Activated naive CD4-positive, alpha-beta T cell treated with anti-CD3 and anti-CD28 coated beads, Interleukin-2, amount 50 U/mL, for 72 hours (primary cell): ENCODE results near the gene ZNF609. TPM values are rescaled to one million over a fixed set of nuclear protein-coding genes. Genes with fewer than 3 reads are reported as not detected.
"Not testable (repeated sequence)": the region's sequence is repeated elsewhere in the genome, so short reads cannot be mapped to it uniquely, and the experiment has no call there.

Experiments used
- ATAC-seq, 2 donors: fragments of 150-1000 bp; cut with Tn5 transposase; 2 replicates each; pipeline ENCODE4 v1.10.0; 2021; ENCODE audit warnings: mild to moderate bottlenecking in 2 of 2, moderate library complexity in 2 of 2
- DNase-seq, 2 donors: peaks; one replicate each; pipeline ENCODE4 v3.0.0; 2021 to 2022; ENCODE audit warnings: low spot score in 2 of 2
- H3K27ac Mint-ChIP-seq, 2 donors: one replicate each; pipeline ENCODE4 v1.8.0; 2022; ENCODE audit warnings: mild to moderate bottlenecking in 2 of 2, mixed read lengths in 2 of 2
- H3K36me3 Mint-ChIP-seq, 2 donors: one replicate each; pipeline ENCODE4 v1.8.0; 2022; ENCODE audit warnings: mixed read lengths in 2 of 2
- H3K9me3 Mint-ChIP-seq, 2 donors: one replicate each; pipeline ENCODE4 v1.8.0; 2022; ENCODE audit warnings: mixed read lengths in 2 of 2
- total RNA-seq, 2 donors: library from RNA; stranded (reverse); gene quantifications; one replicate each; pipeline ENCODE4 v1.2.3, GENCODE V29; 2022

ZNF609 gene
- total RNA-seq, 2 donors from 2014 or later: 35.4 to 53.0 TPM

- H3K36me3 Mint-ChIP-seq: peaks cover 0 to 12% of the 10 kb centered on the region in 2 donors
- no peaks in the 10 kb centered on the region for H3K9me3 Mint-ChIP-seq
- no peak overlapping the region for H3K27ac Mint-ChIP-seq
- no peak for ATAC-seq
- DNase-seq: no peak
These were observed 18.5 kb downstream of the ZNF609 start for GRCh38 chr15:64478863-64479262.

- ATAC-seq (no peak), DNase-seq (no peak)
- H3K27ac Mint-ChIP-seq: peak overlapping the region in 1 of 2 donors; percentile 25
- no peaks in the 10 kb centered on the region for H3K9me3 Mint-ChIP-seq
- peaks cover 0 to 15% of the 10 kb centered on the region in 2 donors for H3K36me3 Mint-ChIP-seq
These were observed 20.5 kb downstream of the ZNF609 start for GRCh38 chr15:64480891-64481290.

- DNase-seq: no peak
- no peak for ATAC-seq
- H3K9me3 Mint-ChIP-seq: no peaks in the 10 kb centered on the region
- H3K36me3 Mint-ChIP-seq: peaks cover 0 to 13% of the 10 kb centered on the region in 2 donors
- peak overlapping the region; percentile 60 to 81 for H3K27ac Mint-ChIP-seq
These were observed 23.4 kb downstream of the ZNF609 start for GRCh38 chr15:64483749-64484148.

GRCh38 chr15:64485796-64486195 is 25.4 kb downstream of the ZNF609 start:
- peak in 1 of 2 donors; percentile 31 for ATAC-seq
- H3K36me3 Mint-ChIP-seq: peaks cover 0 to 8% of the 10 kb centered on the region in 2 donors
- no peak overlapping the region for H3K27ac Mint-ChIP-seq
- H3K9me3 Mint-ChIP-seq: no peaks in the 10 kb centered on the region
- DNase-seq: no peak

GRCh38 chr15:64490598-64491259 is 30.4 kb downstream of the ZNF609 start:
- DNase-seq (no peak), ATAC-seq (no peak)
- peak overlapping the region in 1 of 2 donors; percentile 47 for H3K27ac Mint-ChIP-seq
- H3K36me3 Mint-ChIP-seq: peaks cover 0 to under 1% of the 10 kb centered on the region in 2 donors
- H3K9me3 Mint-ChIP-seq: no peaks in the 10 kb centered on the region

GRCh38 chr15:64493641-64494040 is 33.3 kb downstream of the ZNF609 start:
- ATAC-seq (no peak), DNase-seq (no peak)
- no peaks in the 10 kb centered on the region for H3K9me3 Mint-ChIP-seq
- H3K36me3 Mint-ChIP-seq: peaks cover 2 to 12% of the 10 kb centered on the region in 2 donors
- peak overlapping the region in 1 of 2 donors; percentile 5 for H3K27ac Mint-ChIP-seq

DNA sequence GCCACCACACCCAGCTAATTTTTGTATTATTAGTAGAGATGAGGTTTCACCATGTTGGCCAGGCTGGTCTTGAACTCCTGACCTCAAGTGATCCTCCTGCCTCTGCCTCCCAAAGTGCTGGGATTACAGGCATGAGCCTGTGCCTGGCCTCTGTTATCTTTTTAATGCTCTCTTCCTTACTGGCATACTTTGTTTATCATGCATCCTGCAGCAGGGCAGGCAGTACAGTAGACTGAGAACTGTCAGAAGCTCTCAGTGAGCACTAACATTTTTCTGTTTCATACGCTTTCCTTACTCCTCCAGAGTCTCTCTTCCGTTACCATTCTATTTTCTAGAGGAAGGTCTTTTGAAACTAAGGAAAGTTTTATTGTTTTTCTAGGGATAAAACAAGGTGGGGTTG is 35.6 kb downstream of the ZNF609 start:
- peak overlapping the region in 1 of 2 donors; percentile 24 for H3K27ac Mint-ChIP-seq
- peaks cover 15 to 30% of the 10 kb centered on the region in 2 donors for H3K36me3 Mint-ChIP-seq
- ATAC-seq: not testable (repeated sequence)

GRCh38 chr15:64500695-64501395 is 40.5 kb downstream of the ZNF609 start:
- Mint-ChIP-seq H3K9me3 (no peaks in the 10 kb centered on the region), H3K27ac (peak overlapping the region in 1 of 2 donors; percentile 64), H3K36me3 (peaks cover 15 to 28% of the 10 kb centered on the region in 2 donors)
- no peak for DNase-seq
- ATAC-seq: no peak

More for the DNA sequence above, 35.6 kb downstream of the ZNF609 start:
- not testable (repeated sequence) for H3K9me3 Mint-ChIP-seq, DNase-seq

GRCh38 chr15:64501396-64501715 is 41.0 kb downstream of the ZNF609 start:
- H3K9me3 Mint-ChIP-seq: no peaks in the 10 kb centered on the region
- DNase-seq (no peak), ATAC-seq (no peak)
- peak overlapping the region in 1 of 2 donors; percentile 64 for H3K27ac Mint-ChIP-seq
- H3K36me3 Mint-ChIP-seq: peaks cover 15 to 23% of the 10 kb centered on the region in 2 donors

GRCh38 chr15:64502151-64502550 is 41.8 kb downstream of the ZNF609 start:
- Mint-ChIP-seq H3K9me3 (no peaks in the 10 kb centered on the region), H3K27ac (peak overlapping the region; percentile 24 to 90), H3K36me3 (peaks cover 15 to 22% of the 10 kb centered on the region in 2 donors)
- DNase-seq (no peak), ATAC-seq (no peak)

DNA sequence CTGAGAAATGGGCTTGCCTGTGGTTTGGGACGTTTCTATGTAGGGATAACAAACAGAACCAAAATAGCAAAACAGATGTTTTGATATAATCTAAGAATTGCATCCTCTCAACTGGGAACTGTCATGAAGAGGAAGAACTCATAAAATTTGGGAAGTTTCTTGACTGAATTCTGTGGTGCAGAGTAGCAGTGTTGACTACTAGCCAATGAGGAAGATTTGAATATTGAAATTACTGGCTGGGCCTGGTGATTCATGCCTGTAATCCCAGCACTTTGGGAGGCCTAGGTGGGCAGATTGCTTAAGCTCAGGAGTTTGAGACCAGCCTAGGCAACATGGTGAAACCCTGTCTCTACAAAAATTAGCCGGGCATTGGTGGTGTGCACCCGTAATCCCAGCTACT is 42.2 kb downstream of the ZNF609 start:
- Mint-ChIP-seq H3K9me3 (no peaks in the 10 kb centered on the region), H3K27ac (peak overlapping the region; percentile 24 to 90), H3K36me3 (peaks cover 15 to 22% of the 10 kb centered on the region in 2 donors)
- ATAC-seq (peak; percentile 30 to 49), DNase-seq (no peak)

DNA sequence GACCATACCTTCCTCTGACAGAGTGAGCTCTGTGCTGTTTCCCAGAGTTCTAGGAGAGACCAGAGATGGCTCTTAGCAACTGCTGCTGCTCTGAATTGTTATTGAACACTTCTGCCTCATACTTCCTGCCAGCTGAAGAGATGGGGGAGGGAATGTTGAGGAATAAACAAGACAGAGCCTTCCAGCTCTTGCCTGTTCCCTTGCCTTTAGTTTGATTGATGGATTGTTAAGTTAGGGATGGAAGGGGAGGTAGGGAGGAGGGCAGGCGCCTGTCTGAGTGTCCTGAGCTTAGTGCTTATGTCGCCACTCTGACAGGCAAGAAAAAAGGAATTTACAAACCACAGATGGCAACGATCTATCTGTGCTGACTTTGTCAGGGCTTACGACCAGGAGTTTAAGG is 42.8 kb downstream of the ZNF609 start:
- no peak for DNase-seq
- peak; percentile 34 to 47 for ATAC-seq
- peaks cover 15 to 22% of the 10 kb centered on the region in 2 donors for H3K36me3 Mint-ChIP-seq
- no peaks in the 10 kb centered on the region for H3K9me3 Mint-ChIP-seq
- peak overlapping the region; percentile 24 to 90 for H3K27ac Mint-ChIP-seq

DNA sequence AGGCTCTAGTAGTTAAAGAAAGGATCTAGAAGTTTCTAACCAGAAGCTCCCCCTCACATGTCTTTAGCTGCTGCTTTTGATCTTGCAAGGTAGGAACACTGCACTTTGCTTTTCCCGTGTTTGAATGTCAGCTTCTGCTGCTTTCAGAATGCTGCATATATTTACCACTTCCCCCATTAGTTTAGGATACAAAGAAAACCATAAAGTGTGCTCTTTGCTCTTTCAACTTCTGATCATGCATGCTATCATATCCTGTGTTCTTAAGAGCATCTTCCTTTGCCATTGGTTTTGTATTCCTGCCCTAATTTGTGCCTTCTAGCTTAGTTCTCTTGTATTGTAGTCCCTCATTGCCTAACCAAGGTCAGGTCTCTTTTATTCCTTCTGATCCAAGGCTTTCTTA is 43.3 kb downstream of the ZNF609 start:
- DNase-seq (no peak), ATAC-seq (peak; percentile 7 to 16)
- peak overlapping the region; percentile 24 to 90 for H3K27ac Mint-ChIP-seq
- H3K36me3 Mint-ChIP-seq: peaks cover 13 to 21% of the 10 kb centered on the region in 2 donors
- H3K9me3 Mint-ChIP-seq: no peaks in the 10 kb centered on the region

- Mint-ChIP-seq H3K9me3 (no peaks in the 10 kb centered on the region), H3K36me3 (peaks cover 0 to 6% of the 10 kb centered on the region in 2 donors), H3K27ac (peak overlapping the region; percentile 71 to 79)
- peak in 1 of 2 donors; percentile 35 for DNase-seq
- ATAC-seq: peak; percentile 81 to 83
These were observed 47.0 kb downstream of the ZNF609 start for GRCh38 chr15:64507293-64507802.

DNA sequence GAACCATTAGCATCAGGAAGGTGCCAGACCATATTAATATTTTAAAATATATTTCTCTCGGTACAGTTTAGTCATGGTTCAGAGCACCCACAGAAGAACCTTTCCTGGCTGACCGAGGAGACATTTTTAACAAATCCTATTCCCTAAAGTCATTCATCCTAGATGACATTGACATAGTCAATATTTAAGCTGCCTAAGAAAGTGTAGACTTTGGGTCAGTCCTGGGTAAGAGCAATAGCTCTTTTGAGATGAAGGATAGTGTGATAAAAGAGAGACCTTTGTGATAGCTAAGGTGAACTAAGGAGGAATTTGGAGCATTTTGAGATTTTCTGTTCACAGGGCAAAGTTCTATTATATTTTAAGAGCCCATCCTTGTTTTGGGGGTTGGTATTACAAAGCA is 47.5 kb downstream of the ZNF609 start:
- Mint-ChIP-seq H3K36me3 (peaks cover 0 to 6% of the 10 kb centered on the region in 2 donors), H3K27ac (peak overlapping the region; percentile 27 to 71), H3K9me3 (no peaks in the 10 kb centered on the region)
- ATAC-seq (no peak), DNase-seq (no peak)

DNA sequence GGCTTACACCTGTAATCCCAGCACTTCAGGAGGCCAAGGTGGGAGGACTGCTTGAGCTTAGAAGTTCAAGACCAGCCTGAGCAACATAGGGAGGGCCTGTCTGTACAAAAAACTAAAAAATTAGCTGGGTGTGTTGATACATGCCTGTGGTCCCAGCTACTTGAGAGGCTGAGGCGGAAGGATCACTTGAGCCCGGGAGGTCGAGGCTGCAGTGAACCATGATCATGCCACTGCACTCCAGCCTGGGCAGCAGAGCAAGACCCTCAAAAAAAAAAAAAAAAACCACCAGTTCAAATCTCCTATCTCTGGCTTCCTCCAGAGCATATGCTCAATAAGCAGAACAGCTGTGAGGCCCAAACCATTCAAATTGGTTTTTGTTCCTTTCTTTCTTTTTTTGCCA is 53.4 kb downstream of the ZNF609 start:
- ATAC-seq: peak in 1 of 2 donors; percentile 9
- Mint-ChIP-seq H3K27ac (peak overlapping the region; percentile 6 to 85), H3K9me3 (no peaks in the 10 kb centered on the region), H3K36me3 (peaks cover 0 to 21% of the 10 kb centered on the region in 2 donors)
- no peak for DNase-seq

DNA sequence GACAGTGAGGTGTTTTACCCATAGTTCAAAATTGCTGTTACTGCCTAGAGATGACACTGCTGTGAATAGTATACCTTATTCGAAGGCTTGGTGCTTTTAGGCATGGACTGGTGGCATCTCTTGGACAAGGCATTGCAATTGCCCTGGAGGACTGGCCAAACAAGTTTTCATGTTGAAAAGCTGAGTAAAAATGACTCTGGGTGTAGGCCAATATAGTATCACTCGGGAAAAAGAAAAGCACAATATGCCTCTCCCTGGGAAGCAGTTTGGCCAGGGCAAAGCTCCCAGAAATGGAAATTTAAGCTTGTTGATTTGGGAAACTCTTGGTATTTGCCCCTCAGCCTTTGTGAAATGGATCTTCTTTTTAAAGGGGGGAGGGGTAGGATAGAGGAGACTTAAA is 54.8 kb downstream of the ZNF609 start:
- Mint-ChIP-seq H3K9me3 (no peaks in the 10 kb centered on the region), H3K27ac (peak overlapping the region in 1 of 2 donors; percentile 85)
- DNase-seq: no peak

More for the DNA sequence above, 54.8 kb downstream of the ZNF609 start:
- H3K36me3 Mint-ChIP-seq: peaks cover 0 to 20% of the 10 kb centered on the region in 2 donors
- ATAC-seq: no peak
